Right lobe of liver (tissue), 6 donors: ENCODE measurements around the gene LMTK2. TPM values are rescaled to one million over a fixed set of nuclear protein-coding genes. Genes with fewer than 3 reads are reported as not detected.

Experiments
- ATAC-seq, 4 donors: fragments of 200-7000 bp; cut with Tn5 transposase; one replicate each; pipeline ENCODE4 v1.9.1; 2020; ENCODE audit warnings: mild to moderate bottlenecking in 4 of 4, moderate library complexity in 4 of 4
- DNase-seq, 3 donors: peaks; one replicate each; pipeline ENCODE4 v3.0.0-alpha.2; 2020
- H3K27ac ChIP-seq, 3 donors: fragments of 200-600 bp; one replicate each; pipeline ENCODE4 v1.8.0; 2022
- H3K27me3 ChIP-seq, 2 donors: fragments of 200-600 bp; one replicate each; pipeline ENCODE4 v1.8.0; 2022
- H3K36me3 ChIP-seq, 4 donors: fragments of 200-600 bp; sonication (generic) in 1 of 4; one replicate each; pipeline versions ENCODE4 v1.5.1 to v1.8.0; 2017 to 2022; ENCODE audit warnings: control low read depth in 1 of 4
- H3K4me1 ChIP-seq, 4 donors: fragments of 200-600 bp; sonication (generic) in 1 of 4; one replicate each; pipeline versions ENCODE4 v1.5.1 to v1.8.0; 2017 to 2022; ENCODE audit warnings: control low read depth in 1 of 4
- H3K4me3 ChIP-seq, 3 donors: fragments of 200-600 bp; one replicate each; pipeline ENCODE4 v1.8.0; 2022
- H3K9me3 ChIP-seq, 4 donors: fragments of 200-600 bp; sonication (generic) in 1 of 4; one replicate each; pipeline versions ENCODE4 v1.5.1 to v1.8.0; 2017 to 2022; ENCODE audit warnings: control low read depth in 1 of 4
- CTCF ChIP-seq, 4 donors: fragments of 200-600 bp in 3 of 4; fragments of 450-650 bp in 1 of 4; IDR thresholded peaks; one replicate each; pipeline versions ENCODE4 v1.5.1 to v1.8.0; 2016 to 2022; ENCODE audit warnings: antibody characterized with exemption in 4 of 4, mild to moderate bottlenecking in 2 of 4
- POLR2A ChIP-seq: fragments of 450-650 bp; IDR thresholded peaks from one replicate; pipeline ENCODE4 v1.6.1; 2017; ENCODE audit warnings: antibody characterized with exemption, mild to moderate bottlenecking
- WGBS: methylation state at CpG from one replicate; pipeline ENCODE4 v1.1.6; 2018; ENCODE audit warnings: low coverage, low lambda C conversion rate; ENCODE audit not compliant: insufficient coverage; ENCODE audit errors: missing lambda C conversion rate; 5-methylcytosine and 5-hydroxymethylcytosine counted together
- intact Hi-C, 2 donors: fragments of 100-400 bp; cut with DNase I; formaldehyde crosslinking; loops; one replicate each; pipeline versions ENCODE4 v1.11.2 to v1.14.1; 2022
- total RNA-seq, 6 experiments: library from RNA; depleted of rRNA in 2 of 6; stranded (reverse); fragments of >200 nt in 2 of 6; fragmentation: NEBNext Ultra II Directional in 3 of 6; extraction: Animal tissue kit (Norgen Biotek cat#: 25700) in 3 of 6; gene quantifications; one replicate each; pipeline versions ENCODE4 v1.1.0 to v1.2.4, GENCODE V29; 2016 to 2023
- donor health status: DM: no; HTN: yes; CAD: no.
- donor health status: DM: no; HTN: no; CAD: no.
- donor health status: DM: no; HTN: no; CAD: no.
- donor health status: DM: no; HTN: yes; CAD: no.
- donor health status: DM: no; HTN: yes; CAD: no.

Gene LMTK2
- total RNA-seq, 6 experiments from 2014 or later: 9.4 to 16.7 (median 13.9) TPM

GRCh38 chr7:98151884-98152283 is 45.2 kb downstream of the LMTK2 start:
- Histone ChIP-seq H3K4me1 (no peaks in the 10 kb centered on the region), H3K4me3 (no peak overlapping the region), H3K27me3 (no peaks in the 10 kb centered on the region), H3K27ac (no peak overlapping the region), H3K9me3 (no peaks in the 10 kb centered on the region), H3K36me3 (peaks cover 0 to 22% (median 0%) of the 10 kb centered on the region in 4 donors)
- no peak for ATAC-seq
- TF ChIP-seq POLR2A: no peak
- no peak for TF ChIP-seq CTCF (IDR thresholded peaks at IDR 0.05)
- DNase-seq: no peak
- intact Hi-C loops: loop anchor here in 1 of 2 donors (10.0 kb wide), 1 partner anchor 47 kb away; the partner anchor contains the start of gene LMTK2
- 88% methylated on average over 5 of the region's 5 CpGs for WGBS

DNA sequence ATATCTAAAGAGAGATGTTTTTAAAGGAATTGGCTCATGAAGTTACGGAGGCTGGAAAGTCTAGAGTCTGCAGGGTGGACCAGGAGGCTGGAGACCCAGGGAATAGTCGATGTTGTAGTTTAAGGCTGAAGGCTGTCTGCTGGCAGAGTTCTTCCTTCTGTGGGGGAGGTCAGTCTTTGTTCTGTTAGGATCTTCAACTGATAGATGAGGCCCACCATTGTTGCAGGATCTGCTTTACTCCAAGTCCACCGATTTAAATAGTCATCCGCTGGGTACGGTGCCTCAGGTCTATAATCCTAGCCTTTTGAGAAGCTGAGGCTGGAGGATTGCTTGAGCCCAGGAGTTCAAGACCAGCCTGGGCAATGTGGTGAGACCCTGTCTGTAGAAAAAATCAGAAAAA is 50.0 kb downstream of the LMTK2 start:
- no peak overlapping the region for H3K27ac ChIP-seq
- no peaks in the 10 kb centered on the region for H3K9me3 ChIP-seq
- no peak overlapping the region for H3K4me3 ChIP-seq
- H3K4me1 ChIP-seq: no peaks in the 10 kb centered on the region
- no peaks in the 10 kb centered on the region for H3K27me3 ChIP-seq
- no peak for ATAC-seq
- intact Hi-C loops: loop anchor here in 1 of 2 donors (10.0 kb wide), 1 partner anchor 52 kb away; the partner anchor contains the start of gene LMTK2
- 94% methylated on average over 5 of the region's 5 CpGs for WGBS
- peaks cover 0 to 35% (median 2%) of the 10 kb centered on the region in 4 donors for H3K36me3 ChIP-seq
- no peak for TF ChIP-seq CTCF (IDR thresholded peaks at IDR 0.05)
- no peak for TF ChIP-seq POLR2A
- DNase-seq: no peak

- H3K27ac ChIP-seq: no peak overlapping the region
- H3K4me3 ChIP-seq: no peak overlapping the region
- DNase-seq (no peak), ATAC-seq (no peak)
- WGBS: 83% methylated on average over 4 of the region's 4 CpGs
- TF ChIP-seq CTCF (IDR thresholded peaks at IDR 0.05) (no peak), POLR2A (no peak)
- H3K27me3 ChIP-seq: no peaks in the 10 kb centered on the region
- intact Hi-C loops: loop anchor here in 1 of 2 donors (10.0 kb wide), 1 partner anchor 53 kb away; the partner anchor contains the start of gene LMTK2
- peaks cover 0 to 33% (median 2%) of the 10 kb centered on the region in 4 donors for H3K36me3 ChIP-seq
- no peaks in the 10 kb centered on the region for H3K4me1 ChIP-seq
- H3K9me3 ChIP-seq: no peaks in the 10 kb centered on the region
Measured at GRCh38 chr7:98157761-98158160, 51.1 kb downstream of the LMTK2 start.

GRCh38 chr7:98162758-98163157 is 56.1 kb downstream of the LMTK2 start:
- Histone ChIP-seq H3K27me3 (no peaks in the 10 kb centered on the region), H3K4me1 (peaks cover 0 to 29% (median 10%) of the 10 kb centered on the region in 4 donors), H3K27ac (no peak overlapping the region), H3K4me3 (no peak overlapping the region), H3K36me3 (peaks cover 0 to 18% (median 0%) of the 10 kb centered on the region in 4 donors), H3K9me3 (no peaks in the 10 kb centered on the region)
- TF ChIP-seq CTCF (IDR thresholded peaks at IDR 0.05): no peak
- ATAC-seq (no peak), DNase-seq (no peak)
- 80% methylated on average over 3 of the region's 3 CpGs for WGBS
- intact Hi-C loops: no loop called here
